HepG2 (cell line): ENCODE measurements around the gene SGPP2. TPM values are rescaled to one million over a fixed set of nuclear protein-coding genes. Genes with fewer than 3 reads are reported as not detected.
A peak's percentile ranks its signal among the peaks of the same experiment; 100 is the strongest.

Source experiments
- ATF7 ChIP-seq, 2 experiments: fragments of 450-650 bp in 1 of 2; sonication (generic) in 1 of 2; formaldehyde crosslinking in 1 of 2; IDR thresholded peaks; 2 replicates each; pipeline versions ENCODE4 v1.4.0 to v1.6.1; 2016 to 2020; ENCODE audit warnings: antibody characterized with exemption in 1 of 2, mild to moderate bottlenecking in 1 of 2, missing genetic modification reagents in 1 of 2
- KMT2B ChIP-seq: IDR thresholded peaks from 2 replicates; pipeline ENCODE4 v1.6.1; 2016; ENCODE audit warnings: missing genetic modification reagents, missing compliant biosample characterization
- MAZ ChIP-seq, 2 experiments: sonication (generic) in 1 of 2; formaldehyde crosslinking in 1 of 2; IDR thresholded peaks; 2 replicates each; pipeline versions ENCODE4 v1.5.0 to v1.6.1; 2012 to 2020; ENCODE audit warnings: low read depth in 2 of 2, mild to moderate bottlenecking in 2 of 2, borderline replicate concordance in 1 of 2, improper control_type of control experiment in 1 of 2, low read length in 1 of 2, missing genetic modification reagents in 1 of 2, moderate library complexity in 1 of 2
- NFE2 ChIP-seq: sonication (generic); formaldehyde crosslinking; IDR thresholded peaks from 2 replicates; pipeline ENCODE4 v1.4.0; 2020; ENCODE audit warnings: missing genetic modification reagents
- NR2C2 ChIP-seq: sonication (generic); formaldehyde crosslinking; IDR thresholded peaks from 2 replicates; pipeline ENCODE4 v1.4.0; 2020; ENCODE audit warnings: missing genetic modification reagents, mild to moderate bottlenecking, moderate library complexity, borderline replicate concordance
- PLRG1 ChIP-seq: fragments of 450-650 bp; conservative IDR thresholded peaks from 2 replicates; pipeline ENCODE4 v1.6.1; 2016
- SMYD3 ChIP-seq: sonication (generic); formaldehyde crosslinking; IDR thresholded peaks from 2 replicates; pipeline ENCODE4 v1.8.1; 2023; ENCODE audit warnings: mild to moderate bottlenecking, missing genetic modification reagents
- SP140L ChIP-seq: sonication (generic); formaldehyde crosslinking; IDR thresholded peaks from 2 replicates; pipeline ENCODE4 v1.4.0; 2020; ENCODE audit warnings: missing genetic modification reagents, borderline replicate concordance
- ZFP36L2 ChIP-seq: sonication (generic); formaldehyde crosslinking; IDR thresholded peaks from 2 replicates; pipeline ENCODE4 v1.4.0; 2020; ENCODE audit warnings: missing genetic modification reagents
- ZNF12 ChIP-seq: sonication (generic); formaldehyde crosslinking; IDR thresholded peaks from 2 replicates; pipeline ENCODE4 v1.5.0; 2020; ENCODE audit warnings: missing genetic modification reagents
- ZNF260 ChIP-seq: sonication (generic); formaldehyde crosslinking; IDR thresholded peaks from 2 replicates; pipeline ENCODE4 v1.4.0; 2020; ENCODE audit warnings: missing genetic modification reagents, low read depth, mild to moderate bottlenecking, borderline replicate concordance
- ZNF33A ChIP-seq: sonication (generic); formaldehyde crosslinking; IDR thresholded peaks from 2 replicates; pipeline ENCODE4 v1.5.1; 2020; ENCODE audit warnings: missing genetic modification reagents, mild to moderate bottlenecking, moderate library complexity, borderline replicate concordance
- ZNF34 ChIP-seq: sonication (generic); formaldehyde crosslinking; IDR thresholded peaks from 2 replicates; pipeline ENCODE4 v1.4.0; 2020; ENCODE audit warnings: mild to moderate bottlenecking, missing genetic modification reagents, borderline replicate concordance
- ZNF510 ChIP-seq: sonication (generic); formaldehyde crosslinking; IDR thresholded peaks from 2 replicates; pipeline ENCODE4 v1.4.0; 2020; ENCODE audit warnings: low read depth, mild to moderate bottlenecking, missing genetic modification reagents
- ZNF678 ChIP-seq: sonication (generic); formaldehyde crosslinking; IDR thresholded peaks from 2 replicates; pipeline ENCODE4 v1.4.0; 2020; ENCODE audit warnings: mild to moderate bottlenecking, missing genetic modification reagents
- polyA plus RNA-seq, 8 experiments: library from polyadenylated mRNA; depleted of rRNA in 3 of 8; stranded (reverse) in 7 of 8; unstranded in 1 of 8; fragments of >200 nt; fragmentation: Illumina TruSeq in 4 of 8; extraction: Trizol in 4 of 8; gene quantifications; 2 replicates each; pipeline versions ENCODE4 v1.2.1 to v1.2.3, GENCODE V29; 2011 to 2016; ENCODE audit warnings: low read depth in 4 of 8, missing spikeins in 1 of 8, mixed read lengths in 1 of 8; ENCODE audit not compliant: insufficient read depth in 1 of 8
- total RNA-seq, 5 experiments: library from RNA; depleted of rRNA; stranded (reverse); fragments of >200 nt; fragmentation: Illumina TruSeq; extraction: Trizol; gene quantifications; 2 replicates each; pipeline ENCODE4 v1.2.3, GENCODE V29; 2016; ENCODE audit warnings: low read depth in 1 of 5
- TF ChIP-seq, protein P1 (sequence below): sonication (generic); formaldehyde crosslinking; IDR thresholded peaks from 2 replicates; pipeline ENCODE4 v1.4.0; 2020; ENCODE audit warnings: missing genetic modification reagents, borderline replicate concordance
- TF ChIP-seq, protein P2 (sequence below): IDR thresholded peaks from 2 replicates; pipeline ENCODE4 v1.6.1; 2018; ENCODE audit warnings: missing genetic modification reagents
- TF ChIP-seq, protein P3 (sequence below): sonication (generic); formaldehyde crosslinking; IDR thresholded peaks from 2 replicates; pipeline ENCODE4 v1.5.1; 2020; ENCODE audit warnings: missing genetic modification reagents, mild to moderate bottlenecking, borderline replicate concordance
- TF ChIP-seq, protein P4 (sequence below): sonication (generic); formaldehyde crosslinking; conservative IDR thresholded peaks from 2 replicates; pipeline ENCODE4 v1.4.0; 2020; ENCODE audit warnings: missing genetic modification reagents
- TF ChIP-seq, protein P5 (sequence below): sonication (generic); formaldehyde crosslinking; IDR thresholded peaks from 2 replicates; pipeline ENCODE4 v1.4.0; 2020; ENCODE audit warnings: missing genetic modification reagents

Gene SGPP2
- total and polyA plus RNA-seq, 2 of the 13 experiments (the other 11 are each of a cell fraction or from before 2014, with no cell fraction given): not detected

DNA sequence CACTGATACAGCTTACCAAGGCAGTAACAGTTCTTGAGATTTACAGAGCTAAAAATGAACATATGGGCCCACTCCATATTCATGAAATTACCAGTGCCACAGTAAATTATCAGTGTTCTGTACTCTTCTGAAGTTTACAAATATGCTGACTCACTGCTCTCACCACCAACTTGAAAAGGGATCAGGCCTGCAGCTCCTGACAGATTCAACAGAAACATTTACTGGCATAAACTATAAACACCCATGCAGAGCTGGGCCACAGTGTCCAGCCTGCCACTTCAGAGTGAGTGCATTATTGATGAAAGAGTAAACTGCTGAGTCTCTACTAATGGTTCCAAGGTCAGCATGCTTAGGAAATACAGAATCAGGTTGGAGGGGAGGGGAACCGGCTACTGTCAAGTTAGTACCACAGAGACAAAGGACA lies 148.4 kb downstream of the SGPP2 start (continued):
- TF ChIP-seq NFE2 (CRISPR knock-in tag) (peak; percentile 88), ATF7 (IDR thresholded peaks at IDR 0.05) (no peak), ATF7 (CRISPR knock-in tag; IDR thresholded peaks at IDR 0.05) (no peak), ZNF510 (CRISPR knock-in tag) (no peak), ZNF678 (CRISPR knock-in tag) (no peak), ZNF12 (no peak), NR2C2 (CRISPR knock-in tag) (no peak), ZNF34 (CRISPR knock-in tag) (no peak), KMT2B (CRISPR knock-in tag) (no peak), ZNF260 (CRISPR knock-in tag) (no peak), SMYD3 (0 out of 2 replicates have a peak, but pooled peaks have one; percentile 65), ZFP36L2 (CRISPR knock-in tag) (no peak), PLRG1 (no peak), SP140L (CRISPR knock-in tag) (no peak; the same call in 1 of the 2 replicates), MAZ (IDR thresholded peaks at IDR 0.05; ENCODE audit: borderline replicate concordance, low read depth, low read length) (no peak), MAZ (CRISPR knock-in tag; IDR thresholded peaks at IDR 0.05; ENCODE audit: low read depth) (no peak), ZNF33A (0 out of 2 replicates have a peak, but pooled peaks have one; percentile 36)
- TF ChIP-seq, protein P1, sequence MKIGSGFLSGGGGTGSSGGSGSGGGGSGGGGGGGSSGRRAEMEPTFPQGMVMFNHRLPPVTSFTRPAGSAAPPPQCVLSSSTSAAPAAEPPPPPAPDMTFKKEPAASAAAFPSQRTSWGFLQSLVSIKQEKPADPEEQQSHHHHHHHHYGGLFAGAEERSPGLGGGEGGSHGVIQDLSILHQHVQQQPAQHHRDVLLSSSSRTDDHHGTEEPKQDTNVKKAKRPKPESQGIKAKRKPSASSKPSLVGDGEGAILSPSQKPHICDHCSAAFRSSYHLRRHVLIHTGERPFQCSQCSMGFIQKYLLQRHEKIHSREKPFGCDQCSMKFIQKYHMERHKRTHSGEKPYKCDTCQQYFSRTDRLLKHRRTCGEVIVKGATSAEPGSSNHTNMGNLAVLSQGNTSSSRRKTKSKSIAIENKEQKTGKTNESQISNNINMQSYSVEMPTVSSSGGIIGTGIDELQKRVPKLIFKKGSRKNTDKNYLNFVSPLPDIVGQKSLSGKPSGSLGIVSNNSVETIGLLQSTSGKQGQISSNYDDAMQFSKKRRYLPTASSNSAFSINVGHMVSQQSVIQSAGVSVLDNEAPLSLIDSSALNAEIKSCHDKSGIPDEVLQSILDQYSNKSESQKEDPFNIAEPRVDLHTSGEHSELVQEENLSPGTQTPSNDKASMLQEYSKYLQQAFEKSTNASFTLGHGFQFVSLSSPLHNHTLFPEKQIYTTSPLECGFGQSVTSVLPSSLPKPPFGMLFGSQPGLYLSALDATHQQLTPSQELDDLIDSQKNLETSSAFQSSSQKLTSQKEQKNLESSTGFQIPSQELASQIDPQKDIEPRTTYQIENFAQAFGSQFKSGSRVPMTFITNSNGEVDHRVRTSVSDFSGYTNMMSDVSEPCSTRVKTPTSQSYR: peak; percentile 48; the same call in 1 of the 2 replicates
- TF ChIP-seq, protein P2, sequence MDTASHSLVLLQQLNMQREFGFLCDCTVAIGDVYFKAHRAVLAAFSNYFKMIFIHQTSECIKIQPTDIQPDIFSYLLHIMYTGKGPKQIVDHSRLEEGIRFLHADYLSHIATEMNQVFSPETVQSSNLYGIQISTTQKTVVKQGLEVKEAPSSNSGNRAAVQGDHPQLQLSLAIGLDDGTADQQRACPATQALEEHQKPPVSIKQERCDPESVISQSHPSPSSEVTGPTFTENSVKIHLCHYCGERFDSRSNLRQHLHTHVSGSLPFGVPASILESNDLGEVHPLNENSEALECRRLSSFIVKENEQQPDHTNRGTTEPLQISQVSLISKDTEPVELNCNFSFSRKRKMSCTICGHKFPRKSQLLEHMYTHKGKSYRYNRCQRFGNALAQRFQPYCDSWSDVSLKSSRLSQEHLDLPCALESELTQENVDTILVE (CRISPR knock-in tag): no peak
- TF ChIP-seq, protein P3, sequence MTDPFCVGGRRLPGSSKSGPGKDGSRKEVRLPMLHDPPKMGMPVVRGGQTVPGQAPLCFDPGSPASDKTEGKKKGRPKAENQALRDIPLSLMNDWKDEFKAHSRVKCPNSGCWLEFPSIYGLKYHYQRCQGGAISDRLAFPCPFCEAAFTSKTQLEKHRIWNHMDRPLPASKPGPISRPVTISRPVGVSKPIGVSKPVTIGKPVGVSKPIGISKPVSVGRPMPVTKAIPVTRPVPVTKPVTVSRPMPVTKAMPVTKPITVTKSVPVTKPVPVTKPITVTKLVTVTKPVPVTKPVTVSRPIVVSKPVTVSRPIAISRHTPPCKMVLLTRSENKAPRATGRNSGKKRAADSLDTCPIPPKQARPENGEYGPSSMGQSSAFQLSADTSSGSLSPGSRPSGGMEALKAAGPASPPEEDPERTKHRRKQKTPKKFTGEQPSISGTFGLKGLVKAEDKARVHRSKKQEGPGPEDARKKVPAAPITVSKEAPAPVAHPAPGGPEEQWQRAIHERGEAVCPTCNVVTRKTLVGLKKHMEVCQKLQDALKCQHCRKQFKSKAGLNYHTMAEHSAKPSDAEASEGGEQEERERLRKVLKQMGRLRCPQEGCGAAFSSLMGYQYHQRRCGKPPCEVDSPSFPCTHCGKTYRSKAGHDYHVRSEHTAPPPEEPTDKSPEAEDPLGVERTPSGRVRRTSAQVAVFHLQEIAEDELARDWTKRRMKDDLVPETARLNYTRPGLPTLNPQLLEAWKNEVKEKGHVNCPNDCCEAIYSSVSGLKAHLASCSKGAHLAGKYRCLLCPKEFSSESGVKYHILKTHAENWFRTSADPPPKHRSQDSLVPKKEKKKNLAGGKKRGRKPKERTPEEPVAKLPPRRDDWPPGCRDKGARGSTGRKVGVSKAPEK (CRISPR knock-in tag): no peak
- TF ChIP-seq, protein P4, sequence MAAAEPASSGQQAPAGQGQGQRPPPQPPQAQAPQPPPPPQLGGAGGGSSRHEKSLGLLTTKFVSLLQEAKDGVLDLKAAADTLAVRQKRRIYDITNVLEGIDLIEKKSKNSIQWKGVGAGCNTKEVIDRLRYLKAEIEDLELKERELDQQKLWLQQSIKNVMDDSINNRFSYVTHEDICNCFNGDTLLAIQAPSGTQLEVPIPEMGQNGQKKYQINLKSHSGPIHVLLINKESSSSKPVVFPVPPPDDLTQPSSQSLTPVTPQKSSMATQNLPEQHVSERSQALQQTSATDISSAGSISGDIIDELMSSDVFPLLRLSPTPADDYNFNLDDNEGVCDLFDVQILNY: no peak
- TF ChIP-seq, protein P5, sequence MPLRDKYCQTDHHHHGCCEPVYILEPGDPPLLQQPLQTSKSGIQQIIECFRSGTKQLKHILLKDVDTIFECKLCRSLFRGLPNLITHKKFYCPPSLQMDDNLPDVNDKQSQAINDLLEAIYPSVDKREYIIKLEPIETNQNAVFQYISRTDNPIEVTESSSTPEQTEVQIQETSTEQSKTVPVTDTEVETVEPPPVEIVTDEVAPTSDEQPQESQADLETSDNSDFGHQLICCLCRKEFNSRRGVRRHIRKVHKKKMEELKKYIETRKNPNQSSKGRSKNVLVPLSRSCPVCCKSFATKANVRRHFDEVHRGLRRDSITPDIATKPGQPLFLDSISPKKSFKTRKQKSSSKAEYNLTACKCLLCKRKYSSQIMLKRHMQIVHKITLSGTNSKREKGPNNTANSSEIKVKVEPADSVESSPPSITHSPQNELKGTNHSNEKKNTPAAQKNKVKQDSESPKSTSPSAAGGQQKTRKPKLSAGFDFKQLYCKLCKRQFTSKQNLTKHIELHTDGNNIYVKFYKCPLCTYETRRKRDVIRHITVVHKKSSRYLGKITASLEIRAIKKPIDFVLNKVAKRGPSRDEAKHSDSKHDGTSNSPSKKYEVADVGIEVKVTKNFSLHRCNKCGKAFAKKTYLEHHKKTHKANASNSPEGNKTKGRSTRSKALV (CRISPR knock-in tag): no peak
